Transverse colon (tissue), 4 donors: ENCODE data around the gene BAX. TPM values are rescaled to one million over a fixed set of nuclear protein-coding genes. Genes with fewer than 3 reads are reported as not detected.
"Not testable (repeated sequence)": the region's sequence is repeated elsewhere in the genome, so short reads cannot be mapped to it uniquely, and the experiment has no call there.

Source experiments
- DNase-seq: peaks from one replicate; pipeline ENCODE4 v3.0.0-alpha.2; 2019
- H3K27ac ChIP-seq, 4 donors: fragments of 200-600 bp; sonication (generic); 2 replicates each; pipeline ENCODE4 v1.5.1; 2016 to 2018; ENCODE audit warnings: inconsistent platforms in 4 of 4
- H3K27me3 ChIP-seq: fragments of 200-600 bp; sonication (generic); 2 replicates; pipeline ENCODE4 v1.5.1; 2017; ENCODE audit warnings: inconsistent platforms
- H3K36me3 ChIP-seq, 4 donors: fragments of 200-600 bp; sonication (generic); 2 replicates each; pipeline ENCODE4 v1.5.1; 2017 to 2019; ENCODE audit warnings: inconsistent platforms in 4 of 4
- H3K4me1 ChIP-seq, 4 donors: fragments of 200-600 bp; sonication (generic); 2 replicates each; pipeline ENCODE4 v1.5.1; 2017 to 2020; ENCODE audit warnings: inconsistent platforms in 4 of 4
- H3K4me3 ChIP-seq, 4 donors: fragments of 200-600 bp; sonication (generic); 1 replicate in 1 of 4; 2 replicates in 3 of 4; pipeline versions ENCODE4 v1.5.1 to v1.6.1; 2017 to 2019; ENCODE audit warnings: inconsistent platforms in 4 of 4
- H3K9me3 ChIP-seq, 2 donors: fragments of 200-600 bp; sonication (generic); 2 replicates each; pipeline ENCODE4 v1.5.1; 2017 to 2019; ENCODE audit warnings: inconsistent platforms in 2 of 2
- CTCF ChIP-seq, 5 experiments: fragments of 200-600 bp in 3 of 5; fragments of 450-650 bp in 2 of 5; sonication (generic) in 3 of 5; IDR thresholded peaks; 1 replicate in 2 of 5; 2 replicates in 3 of 5; pipeline ENCODE4 v1.5.1; 2016 to 2017; ENCODE audit warnings: antibody characterized with exemption in 5 of 5, inconsistent platforms in 3 of 5, mild to moderate bottlenecking in 2 of 5, moderate library complexity in 1 of 5
- EP300 ChIP-seq: sonication (generic); formaldehyde crosslinking; IDR thresholded peaks from one replicate; pipeline ENCODE4 v1.6.1; 2017; ENCODE audit warnings: antibody characterized with exemption, low read depth
- POLR2A ChIP-seq: fragments of 450-650 bp; IDR thresholded peaks from one replicate; pipeline ENCODE4 v1.6.1; 2016; ENCODE audit warnings: antibody characterized with exemption, mild to moderate bottlenecking, moderate library complexity
- POLR2AphosphoS5 ChIP-seq, 3 donors: sonication (generic); formaldehyde crosslinking; IDR thresholded peaks; one replicate each; pipeline ENCODE4 v1.6.1; 2016; ENCODE audit warnings: antibody characterized with exemption in 3 of 3
- WGBS, 2 donors: methylation state at CpG; one replicate each; pipeline ENCODE4 v1.1.5; 2018; ENCODE audit warnings: low coverage in 1 of 2; 5-methylcytosine and 5-hydroxymethylcytosine counted together
- in situ Hi-C, 4 donors: fragments of 200-750 bp; cut with MboI; loops; one replicate each; pipeline versions ENCODE4 v1.15.0 to v1.15.1; 2017; ENCODE audit warnings: low sequenced_read_pairs in 3 of 4, low pct_ligation_motif_present in 1 of 4, low pct_unique_long_range_greater_than_20kb in 1 of 4
- intact Hi-C: fragments of 100-400 bp; cut with DNase I; formaldehyde crosslinking; loops from one replicate; pipeline ENCODE4 v1.15.1; 2023; ENCODE audit warnings: low total_unique reads
- total RNA-seq, 4 donors: library from RNA; depleted of rRNA; stranded (reverse); fragments of >200 nt; gene quantifications; one replicate each; pipeline ENCODE4 v1.1.0, GENCODE V29; 2016

BAX gene
- total RNA-seq, 4 donors from 2014 or later: 74.5 to 152 (median 112) TPM

- no peak overlapping the region for H3K27ac ChIP-seq
- in situ Hi-C loops (no loop called here), intact Hi-C loops (no loop called here)
- TF ChIP-seq CTCF (IDR thresholded peaks at IDR 0.05): no peak
- TF ChIP-seq EP300: no peak
- no peak for TF ChIP-seq POLR2A
- no peak for TF ChIP-seq POLR2AphosphoS5 (IDR thresholded peaks at IDR 0.05)
- peaks cover 0 to 13% (median 0%) of the 10 kb centered on the region in 4 donors for H3K36me3 ChIP-seq
- no peak overlapping the region for H3K4me3 ChIP-seq
- WGBS, 2 donors: 90% methylated on average over 18 of the region's 18 CpGs; no CpG with 5 or more reads in 1 of the 2 donors
- DNase-seq: no peak
- peaks cover 0 to 6% (median 3%) of the 10 kb centered on the region in 4 donors for H3K4me1 ChIP-seq
- H3K9me3 ChIP-seq: no peaks in the 10 kb centered on the region
- H3K27me3 ChIP-seq: no peaks in the 10 kb centered on the region
These were observed 31.9 kb upstream of the BAX start for GRCh38 chr19:48922548-48923490.

- Histone ChIP-seq H3K4me3 (no peak overlapping the region), H3K27ac (no peak overlapping the region), H3K9me3 (no peaks in the 10 kb centered on the region), H3K27me3 (no peaks in the 10 kb centered on the region), H3K4me1 (peaks cover 0 to 6% (median 3%) of the 10 kb centered on the region in 4 donors), H3K36me3 (no peaks in the 10 kb centered on the region)
- no peak for TF ChIP-seq CTCF (IDR thresholded peaks at IDR 0.05)
- TF ChIP-seq POLR2A: no peak
- TF ChIP-seq EP300: no peak
- no peak for TF ChIP-seq POLR2AphosphoS5 (IDR thresholded peaks at IDR 0.05)
- in situ Hi-C loops: no loop called here
- 66% methylated on average over 4 to 10 of the region's 11 CpGs for WGBS, 2 donors
- no peak for DNase-seq
- intact Hi-C loops: no loop called here
These were observed 29.3 kb upstream of the BAX start for GRCh38 chr19:48925240-48925843.

GRCh38 chr19:48925890-48926289 lies 28.8 kb upstream of the BAX start:
- H3K36me3 ChIP-seq, H3K27me3 ChIP-seq, H3K27ac ChIP-seq, H3K4me3 ChIP-seq, H3K4me1 ChIP-seq, H3K9me3 ChIP-seq, in situ Hi-C loops, DNase-seq, intact Hi-C loops: not testable (repeated sequence)
- 76 to 78% methylated on average over 5 to 8 of the region's 8 CpGs for WGBS, 2 donors

GRCh38 chr19:48926909-48927308 lies 27.8 kb upstream of the BAX start:
- H3K9me3 ChIP-seq: no peaks in the 10 kb centered on the region
- H3K4me1 ChIP-seq: peaks cover 0 to 6% (median 3%) of the 10 kb centered on the region in 4 donors
- peak overlapping the region in 1 of 4 donors; percentile 21 for H3K27ac ChIP-seq
- H3K27me3 ChIP-seq: peaks cover 3% of the 10 kb centered on the region
- intact Hi-C loops: no loop called here
- in situ Hi-C loops: no loop called here
- 19 to 20% methylated on average over 4 to 10 of the region's 10 CpGs for WGBS, 2 donors
- peak; percentile 23 for DNase-seq
- TF ChIP-seq POLR2A: no peak
- peak in 2 of 3 donors; percentile 41 to 51 for TF ChIP-seq POLR2AphosphoS5 (IDR thresholded peaks at IDR 0.05)
- H3K36me3 ChIP-seq: no peaks in the 10 kb centered on the region
- no peak overlapping the region for H3K4me3 ChIP-seq

GRCh38 chr19:48927692-48928091 lies 27.0 kb upstream of the BAX start:
- DNase-seq, H3K27ac ChIP-seq, in situ Hi-C loops, H3K4me1 ChIP-seq, intact Hi-C loops, H3K4me3 ChIP-seq, H3K9me3 ChIP-seq, H3K36me3 ChIP-seq: not testable (repeated sequence)
- 52 to 71% methylated on average over 12 to 17 of the region's 17 CpGs for WGBS, 2 donors
- H3K27me3 ChIP-seq: peaks cover 11% of the 10 kb centered on the region
